GM12878 (cell line): ENCODE measurements around the gene WHAMM. TPM values are rescaled to one million over a fixed set of nuclear protein-coding genes. Genes with fewer than 3 reads are reported as not detected.

Experiments
- CBFB ChIP-seq: IDR thresholded peaks from 2 replicates; pipeline ENCODE4 v1.6.1; 2016; ENCODE audit warnings: antibody characterized with exemption, low read depth
- CHD2 ChIP-seq: IDR thresholded peaks from 2 replicates; pipeline ENCODE4 v1.6.1; 2011; ENCODE audit warnings: low read depth, low read length, improper control_type of control experiment, borderline replicate concordance
- CHD4 ChIP-seq: fragments of 200-600 bp; sonication (generic); IDR thresholded peaks from 2 replicates; pipeline ENCODE4 v1.6.1; 2016; ENCODE audit warnings: mild to moderate bottlenecking
- CREB1 ChIP-seq: IDR thresholded peaks from 2 replicates; pipeline ENCODE4 v1.6.1; 2012; ENCODE audit warnings: low read depth, mild to moderate bottlenecking, inconsistent platforms
- CREM ChIP-seq: IDR thresholded peaks from 2 replicates; pipeline ENCODE4 v1.6.1; 2014; ENCODE audit warnings: antibody characterized with exemption, low read depth
- DPF2 ChIP-seq: fragments of 450-650 bp; IDR thresholded peaks from 2 replicates; pipeline ENCODE4 v1.6.1; 2017; ENCODE audit warnings: mild to moderate bottlenecking
- EGR1 ChIP-seq, 2 experiments: IDR thresholded peaks; 1 replicate in 1 of 2; 2 replicates in 1 of 2; pipeline ENCODE4 v1.6.1; 2011 to 2012; ENCODE audit warnings: low read depth in 2 of 2, low read length in 2 of 2, borderline replicate concordance in 1 of 2, mild to moderate bottlenecking in 1 of 2, moderate library complexity in 1 of 2
- FOXM1 ChIP-seq: IDR thresholded peaks from 2 replicates; pipeline ENCODE4 v1.6.1; 2012; ENCODE audit warnings: low read depth, mild to moderate bottlenecking, inconsistent platforms, low read length, moderate library complexity
- IKZF2 ChIP-seq, 2 experiments: fragments of 450-650 bp; IDR thresholded peaks; 2 replicates each; pipeline ENCODE4 v1.6.1; 2017; ENCODE audit warnings: mild to moderate bottlenecking in 2 of 2, moderate library complexity in 2 of 2
- JUNB ChIP-seq: IDR thresholded peaks from 2 replicates; pipeline ENCODE4 v1.6.1; 2016; ENCODE audit warnings: antibody characterized with exemption, mild to moderate bottlenecking
- MTA3 ChIP-seq: IDR thresholded peaks from 2 replicates; pipeline ENCODE4 v1.6.1; 2012; ENCODE audit warnings: low read length, inconsistent platforms, borderline replicate concordance
- NR2C2 ChIP-seq: IDR thresholded peaks from 2 replicates; pipeline ENCODE4 v1.6.1; 2011; ENCODE audit warnings: borderline replicate concordance, low read depth; ENCODE audit not compliant: control insufficient read depth, insufficient read length
- POU2F2 ChIP-seq: IDR thresholded peaks from 3 replicates; pipeline ENCODE4 v1.6.1; 2011; ENCODE audit warnings: low read depth, mild to moderate bottlenecking, low read length, borderline replicate concordance
- RAD21 ChIP-seq: IDR thresholded peaks from 2 replicates; pipeline ENCODE4 v1.6.1; 2011; ENCODE audit warnings: mild to moderate bottlenecking, low read depth, low read length, moderate library complexity; ENCODE audit not compliant: insufficient read depth
- RB1 ChIP-seq: fragments of 450-650 bp; formaldehyde crosslinking; IDR thresholded peaks from 2 replicates; pipeline ENCODE4 v1.6.1; 2017; ENCODE audit warnings: mild to moderate bottlenecking, borderline replicate concordance
- RBBP5 ChIP-seq: fragments of 200-600 bp; sonication (generic); conservative IDR thresholded peaks from 2 replicates; pipeline ENCODE4 v1.6.1; 2016
- RUNX3 ChIP-seq: IDR thresholded peaks from 2 replicates; pipeline ENCODE4 v1.6.1; 2012; ENCODE audit warnings: low read length, inconsistent platforms
- SREBF1 ChIP-seq: IDR thresholded peaks from 2 replicates; pipeline ENCODE4 v1.6.1; 2012; ENCODE audit warnings: mild to moderate bottlenecking, low read length
- SRF ChIP-seq, 2 experiments: IDR thresholded peaks; 2 replicates each; pipeline ENCODE4 v1.6.1; 2011; ENCODE audit warnings: low read depth in 2 of 2, low read length in 2 of 2, mild to moderate bottlenecking in 1 of 2, moderate library complexity in 1 of 2
- TAF1 ChIP-seq: IDR thresholded peaks from 2 replicates; pipeline ENCODE4 v1.6.1; 2011; ENCODE audit warnings: mild to moderate bottlenecking, low read depth, low read length, borderline replicate concordance
- TCF12 ChIP-seq: IDR thresholded peaks from 2 replicates; pipeline ENCODE4 v1.6.1; 2011; ENCODE audit warnings: low read depth, mild to moderate bottlenecking, low read length
- YY1 ChIP-seq: IDR thresholded peaks from 2 replicates; pipeline ENCODE4 v1.6.1; 2011; ENCODE audit warnings: low read depth, mild to moderate bottlenecking, low read length
- ZBED1 ChIP-seq: IDR thresholded peaks from 2 replicates; pipeline ENCODE4 v1.6.1; 2016; ENCODE audit warnings: borderline replicate concordance
- polyA plus RNA-seq, 11 experiments: library from polyadenylated mRNA; depleted of rRNA in 4 of 11; unstranded in 6 of 11; stranded (reverse) in 5 of 11; fragments of >200 nt; fragmentation: Nextera tagmentation in 4 of 11; fragmentation: Illumina TruSeq in 1 of 11; extraction: Ambion mirVana in 4 of 11; extraction: Trizol in 1 of 11; gene quantifications; 1 replicate in 1 of 11; 2 replicates in 10 of 11; pipeline versions ENCODE4 v1.2.1 to v1.2.3, GENCODE V29; 2011 to 2016; ENCODE audit warnings: inconsistent platforms in 2 of 11, missing spikeins in 2 of 11, low read depth in 1 of 11
- total RNA-seq, 4 experiments: library from RNA; depleted of rRNA in 3 of 4; stranded (reverse); fragments of >200 nt in 3 of 4; fragmentation: Illumina TruSeq in 1 of 4; extraction: Trizol in 1 of 4; gene quantifications; 2 replicates each; pipeline versions ENCODE4 v1.2.1 to v1.2.3, GENCODE V29; 2013 to 2021
- TF ChIP-seq, protein P1 (sequence below): IDR thresholded peaks from 2 replicates; pipeline ENCODE4 v1.6.1; 2011; ENCODE audit warnings: borderline replicate concordance, low read depth, mild to moderate bottlenecking, moderate library complexity, mixed read lengths, low read length; ENCODE audit not compliant: insufficient read depth; ENCODE audit errors: extremely low read length
- TF ChIP-seq, protein P2 (sequence below): fragments of 450-650 bp; IDR thresholded peaks from 2 replicates; pipeline ENCODE4 v1.6.1; 2017; ENCODE audit warnings: mild to moderate bottlenecking, moderate library complexity

Gene WHAMM
- total and polyA plus RNA-seq, 10 of the 15 experiments (the other 5 are each of a cell fraction or from before 2014, with no cell fraction given), result 0.87 to 6.7 (median 2.5) TPM

DNA sequence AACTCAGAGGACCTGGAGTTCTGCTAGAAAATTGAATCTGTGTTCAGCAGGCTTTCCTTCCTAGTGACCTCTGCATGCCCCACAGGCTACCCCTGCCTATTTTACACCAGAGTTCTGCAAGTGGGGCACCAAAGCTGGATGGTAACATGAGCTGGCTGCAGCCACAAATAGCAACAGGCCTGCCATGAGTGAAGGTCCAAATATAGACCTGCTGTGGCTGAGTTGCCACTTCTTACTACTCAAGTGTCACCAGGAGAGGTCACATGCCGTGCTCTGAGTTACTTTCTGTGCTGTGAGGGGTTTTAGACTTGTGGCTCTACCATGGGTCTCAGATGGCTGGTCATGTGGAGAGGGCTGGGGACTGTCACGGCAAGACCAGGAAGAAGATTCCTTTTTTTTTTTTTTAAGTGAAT is 3.4 kb upstream of the WHAMM start, which contains the start of gene FSD2 (continued):
- TF ChIP-seq RBBP5, result no peak
- TF ChIP-seq TAF1, result 0 out of 2 replicates have a peak, but pooled peaks have one; percentile 9
- TF ChIP-seq RAD21, result 0 out of 2 replicates have a peak, but pooled peaks have one; percentile 14
- no peak for TF ChIP-seq TCF12
- TF ChIP-seq IKZF2 (IDR thresholded peaks at IDR 0.05), result peak; percentile 65 to 73; a peak in 3 of 4 replicates
- peak; percentile 25; the same call in 1 of the 2 replicates for TF ChIP-seq MTA3
- 0 out of 2 replicates have a peak, but pooled peaks have one; percentile 29 for TF ChIP-seq CREB1
- no peak for TF ChIP-seq CHD2
- TF ChIP-seq, protein P1, sequence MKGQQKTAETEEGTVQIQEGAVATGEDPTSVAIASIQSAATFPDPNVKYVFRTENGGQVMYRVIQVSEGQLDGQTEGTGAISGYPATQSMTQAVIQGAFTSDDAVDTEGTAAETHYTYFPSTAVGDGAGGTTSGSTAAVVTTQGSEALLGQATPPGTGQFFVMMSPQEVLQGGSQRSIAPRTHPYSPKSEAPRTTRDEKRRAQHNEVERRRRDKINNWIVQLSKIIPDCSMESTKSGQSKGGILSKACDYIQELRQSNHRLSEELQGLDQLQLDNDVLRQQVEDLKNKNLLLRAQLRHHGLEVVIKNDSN, result peak; percentile 65
- TF ChIP-seq NR2C2, result no peak
- no peak for TF ChIP-seq CHD4
- TF ChIP-seq ZBED1, result no peak
- TF ChIP-seq SRF (IDR thresholded peaks at IDR 0.05; ENCODE audit: low read depth in 2 of 2, low read length in 2 of 2), result no peak
- TF ChIP-seq SREBF1, result no peak
- peak; percentile 46; the same call in 1 of the 2 replicates for TF ChIP-seq YY1
- no peak for TF ChIP-seq EGR1 (IDR thresholded peaks at IDR 0.05; ENCODE audit: borderline replicate concordance in 1 of 2, low read depth in 2 of 2, low read length in 2 of 2)
- TF ChIP-seq, protein P2, sequence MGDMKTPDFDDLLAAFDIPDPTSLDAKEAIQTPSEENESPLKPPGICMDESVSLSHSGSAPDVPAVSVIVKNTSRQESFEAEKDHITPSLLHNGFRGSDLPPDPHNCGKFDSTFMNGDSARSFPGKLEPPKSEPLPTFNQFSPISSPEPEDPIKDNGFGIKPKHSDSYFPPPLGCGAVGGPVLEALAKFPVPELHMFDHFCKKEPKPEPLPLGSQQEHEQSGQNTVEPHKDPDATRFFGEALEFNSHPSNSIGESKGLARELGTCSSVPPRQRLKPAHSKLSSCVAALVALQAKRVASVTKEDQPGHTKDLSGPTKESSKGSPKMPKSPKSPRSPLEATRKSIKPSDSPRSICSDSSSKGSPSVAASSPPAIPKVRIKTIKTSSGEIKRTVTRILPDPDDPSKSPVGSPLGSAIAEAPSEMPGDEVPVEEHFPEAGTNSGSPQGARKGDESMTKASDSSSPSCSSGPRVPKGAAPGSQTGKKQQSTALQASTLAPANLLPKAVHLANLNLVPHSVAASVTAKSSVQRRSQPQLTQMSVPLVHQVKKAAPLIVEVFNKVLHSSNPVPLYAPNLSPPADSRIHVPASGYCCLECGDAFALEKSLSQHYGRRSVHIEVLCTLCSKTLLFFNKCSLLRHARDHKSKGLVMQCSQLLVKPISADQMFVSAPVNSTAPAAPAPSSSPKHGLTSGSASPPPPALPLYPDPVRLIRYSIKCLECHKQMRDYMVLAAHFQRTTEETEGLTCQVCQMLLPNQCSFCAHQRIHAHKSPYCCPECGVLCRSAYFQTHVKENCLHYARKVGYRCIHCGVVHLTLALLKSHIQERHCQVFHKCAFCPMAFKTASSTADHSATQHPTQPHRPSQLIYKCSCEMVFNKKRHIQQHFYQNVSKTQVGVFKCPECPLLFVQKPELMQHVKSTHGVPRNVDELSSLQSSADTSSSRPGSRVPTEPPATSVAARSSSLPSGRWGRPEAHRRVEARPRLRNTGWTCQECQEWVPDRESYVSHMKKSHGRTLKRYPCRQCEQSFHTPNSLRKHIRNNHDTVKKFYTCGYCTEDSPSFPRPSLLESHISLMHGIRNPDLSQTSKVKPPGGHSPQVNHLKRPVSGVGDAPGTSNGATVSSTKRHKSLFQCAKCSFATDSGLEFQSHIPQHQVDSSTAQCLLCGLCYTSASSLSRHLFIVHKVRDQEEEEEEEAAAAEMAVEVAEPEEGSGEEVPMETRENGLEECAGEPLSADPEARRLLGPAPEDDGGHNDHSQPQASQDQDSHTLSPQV, result no peak
- TF ChIP-seq FOXM1, result peak; percentile 67; the same call in 1 of the 2 replicates
- no peak for TF ChIP-seq JUNB
- peak; percentile 67; the same call in 2 of the 3 replicates for TF ChIP-seq POU2F2
- TF ChIP-seq DPF2, result no peak; the same call in 1 of the 2 replicates
- TF ChIP-seq CBFB, result 0 out of 2 replicates have a peak, but pooled peaks have one; percentile 50
- 0 out of 2 replicates have a peak, but pooled peaks have one; percentile 28 for TF ChIP-seq RB1
- peak; percentile 82 for TF ChIP-seq RUNX3
- TF ChIP-seq CREM, result 0 out of 2 replicates have a peak, but pooled peaks have one; percentile 45
